ENCODE results near the gene ARHGAP1. TPM values are rescaled to one million over a fixed set of nuclear protein-coding genes. Genes with fewer than 3 reads are reported as not detected.

Gene ARHGAP1
- polyA plus RNA-seq, 1 donor from 2014 or later, result 9.3 TPM

DNA sequence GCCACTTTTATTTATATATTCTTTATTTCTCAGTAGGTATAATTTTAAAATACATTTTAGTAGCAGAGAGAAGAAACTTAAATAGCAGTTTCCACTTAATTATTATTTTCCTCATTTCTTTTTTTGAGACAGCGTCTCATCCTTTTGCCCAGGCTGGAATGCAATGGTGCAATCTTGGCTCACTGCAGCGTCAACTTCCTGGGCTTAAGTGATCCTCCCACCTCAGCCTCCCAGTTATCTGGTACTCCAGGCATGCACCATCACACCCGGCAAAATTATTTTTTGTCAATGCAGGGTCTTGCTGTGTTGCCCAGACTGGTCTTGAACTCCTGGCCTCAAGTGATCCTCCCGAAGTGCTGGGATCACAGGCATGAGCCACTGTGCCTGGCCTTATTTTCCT, 44.8 kb downstream of the ARHGAP1 start:
- Histone ChIP-seq H3K27ac (ENCODE audit: low read length) (no peak overlapping the region), H4K20me1 (ENCODE audit: insufficient read depth) (no peaks in the 10 kb centered on the region), H3K27me3 (ENCODE audit: insufficient read depth, low read depth, low read length) (no peaks in the 10 kb centered on the region), H2AFZ (ENCODE audit: low read depth, low read length) (no peak overlapping the region), H3K79me2 (replicated peaks; ENCODE audit: insufficient read depth, low read length) (no peaks in the 10 kb centered on the region), H3K36me3 (ENCODE audit: insufficient read depth, low read length) (no peaks in the 10 kb centered on the region), H3K4me2 (ENCODE audit: low read length) (no peak overlapping the region), H3K9me2 (ENCODE audit: insufficient read depth, low read length) (no peaks in the 10 kb centered on the region), H3K9ac (ENCODE audit: low read length) (no peak overlapping the region), H3F3A (ENCODE audit: insufficient read depth, low read length, poor library complexity, severe bottlenecking) (no peaks in the 10 kb centered on the region), H3K9me3 (ENCODE audit: low read length) (no peaks in the 10 kb centered on the region), H3K4me3 (ENCODE audit: low read length) (no peak overlapping the region)
- no peak for TF ChIP-seq EP300 (conservative IDR thresholded peaks at IDR 0.05; ENCODE audit: poor library complexity, severe bottlenecking)
- no peak for TF ChIP-seq EZH2 (IDR thresholded peaks at IDR 0.05; ENCODE audit: borderline replicate concordance, insufficient read depth, low read length, poor library complexity, severe bottlenecking)
- TF ChIP-seq MXI1 (conservative IDR thresholded peaks at IDR 0.05; ENCODE audit: poor library complexity, severe bottlenecking), result no peak
- TF ChIP-seq RAD21 (conservative IDR thresholded peaks at IDR 0.05), result no peak
- TF ChIP-seq REST (IDR thresholded peaks at IDR 0.05; ENCODE audit: borderline replicate concordance), result no peak
- TF ChIP-seq POLR2AphosphoS5 (IDR thresholded peaks at IDR 0.05), result no peak
- no peak for TF ChIP-seq SMC3 (conservative IDR thresholded peaks at IDR 0.05; ENCODE audit: poor library complexity)
- no peak for TF ChIP-seq CTCF (IDR thresholded peaks at IDR 0.05; ENCODE audit: poor library complexity, severe bottlenecking)
- TF ChIP-seq TAF1 (IDR thresholded peaks at IDR 0.05; ENCODE audit: low read depth), result no peak

DNA sequence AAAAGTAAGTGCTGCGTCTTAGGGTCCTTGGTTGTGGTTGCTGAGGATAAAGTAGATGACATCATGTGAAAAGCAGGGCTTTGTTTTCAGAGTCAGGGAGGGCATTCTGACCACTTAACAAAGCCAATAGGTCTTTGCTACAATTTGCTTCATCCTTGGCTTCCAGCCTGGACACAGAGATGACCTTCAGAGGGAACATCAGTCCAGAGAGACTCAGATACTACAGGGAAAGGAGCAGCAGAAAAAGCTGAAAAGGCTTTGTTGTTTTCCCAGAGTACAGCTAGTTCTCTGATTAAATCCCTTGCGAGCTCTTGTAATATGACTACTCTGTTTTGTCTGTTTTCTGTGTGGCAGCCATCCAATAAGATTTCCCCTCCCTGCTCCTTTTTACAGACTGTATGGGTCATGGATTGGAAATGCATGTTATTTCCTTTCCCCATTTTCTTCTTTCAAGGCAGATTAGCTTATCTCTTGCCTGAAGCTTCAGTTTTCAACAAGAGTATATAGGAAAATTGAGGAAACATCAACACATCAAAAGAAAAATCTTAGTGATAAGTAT, 51.2 kb downstream of the ARHGAP1 start:
- no peaks in the 10 kb centered on the region for H3K27me3 ChIP-seq (ENCODE audit: insufficient read depth, low read depth, low read length)
- H3K36me3 ChIP-seq (ENCODE audit: insufficient read depth, low read length), result peaks cover 5% of the 10 kb centered on the region
- no peak overlapping the region for H3K4me2 ChIP-seq (ENCODE audit: low read length)
- no peak for TF ChIP-seq SMC3 (conservative IDR thresholded peaks at IDR 0.05; ENCODE audit: poor library complexity)
- TF ChIP-seq REST (IDR thresholded peaks at IDR 0.05; ENCODE audit: borderline replicate concordance), result no peak
- no peak for TF ChIP-seq MXI1 (conservative IDR thresholded peaks at IDR 0.05; ENCODE audit: poor library complexity, severe bottlenecking)
- TF ChIP-seq EP300 (conservative IDR thresholded peaks at IDR 0.05; ENCODE audit: poor library complexity, severe bottlenecking), result no peak
- TF ChIP-seq RAD21 (conservative IDR thresholded peaks at IDR 0.05), result no peak
- TF ChIP-seq EZH2 (IDR thresholded peaks at IDR 0.05; ENCODE audit: borderline replicate concordance, insufficient read depth, low read length, poor library complexity, severe bottlenecking), result no peak
- no peak for TF ChIP-seq TAF1 (IDR thresholded peaks at IDR 0.05; ENCODE audit: low read depth)
- no peak for TF ChIP-seq CTCF (IDR thresholded peaks at IDR 0.05; ENCODE audit: poor library complexity, severe bottlenecking)
- TF ChIP-seq POLR2AphosphoS5 (IDR thresholded peaks at IDR 0.05), result no peak
- no peak overlapping the region for H2AFZ ChIP-seq (ENCODE audit: low read depth, low read length)
- no peaks in the 10 kb centered on the region for H3K9me3 ChIP-seq (ENCODE audit: low read length)
- H3K9me2 ChIP-seq (ENCODE audit: insufficient read depth, low read length), result no peaks in the 10 kb centered on the region
- H3K9ac ChIP-seq (ENCODE audit: low read length), result no peak overlapping the region
- H3K27ac ChIP-seq (ENCODE audit: low read length), result no peak overlapping the region
- no peaks in the 10 kb centered on the region for H3F3A ChIP-seq (ENCODE audit: insufficient read depth, low read length, poor library complexity, severe bottlenecking)
- no peaks in the 10 kb centered on the region for H4K20me1 ChIP-seq (ENCODE audit: insufficient read depth)
- no peak overlapping the region for H3K4me3 ChIP-seq (ENCODE audit: low read length)
- no peaks in the 10 kb centered on the region for H3K79me2 ChIP-seq (replicated peaks; ENCODE audit: insufficient read depth, low read length)

Measured in neural cell (in vitro differentiated cells).